ENCODE measurements around the gene ANKRD33B.

DNA sequence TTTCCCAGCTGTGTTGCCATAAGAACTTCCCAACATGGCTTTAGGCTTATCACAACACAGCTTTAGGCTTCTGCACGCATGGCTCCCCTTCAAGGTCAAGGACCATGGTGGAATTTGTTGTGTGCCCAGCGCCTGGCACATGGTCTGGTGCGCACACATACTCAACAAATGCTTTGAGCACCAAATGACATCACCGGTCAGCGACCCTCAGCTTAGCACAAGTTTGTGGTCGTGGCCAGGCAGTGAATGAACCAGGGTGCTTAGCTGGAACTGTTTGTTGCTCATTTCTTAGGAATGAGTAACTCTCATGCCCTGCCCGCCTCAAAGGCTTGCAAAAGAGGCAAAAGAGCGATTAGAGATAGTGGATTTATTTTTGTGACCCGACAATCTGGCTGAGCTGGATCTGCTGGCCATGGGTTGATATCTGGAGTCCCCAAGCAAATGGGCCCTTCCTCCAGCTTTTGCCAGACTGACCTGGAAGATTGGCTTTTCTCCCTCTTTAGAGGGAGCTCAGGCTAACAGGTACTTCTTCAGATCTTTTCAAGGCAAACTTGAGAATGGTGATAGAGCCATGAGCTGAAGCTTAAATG, 138.3 kb downstream of the ANKRD33B start:
- no peak for TF ChIP-seq CTCF (conservative IDR thresholded peaks at IDR 0.05 in 1 of 2, IDR thresholded peaks at IDR 0.05 in 1 of 2; ENCODE audit: low read depth in 1 of 2, low read length in 2 of 2)
- no peak for TF ChIP-seq EZH2 (IDR thresholded peaks at IDR 0.05; ENCODE audit: low read length, missing control alignments)

All from fibroblast of lung (primary cell).